H1 (cell line): ENCODE results near the gene ITSN1. TPM values are rescaled to one million over a fixed set of nuclear protein-coding genes. Genes with fewer than 3 reads are reported as not detected.

Experiments
- CTCF ChIA-PET: fragments of 300-600 bp; sonication (Branson Sonifier 250); formaldehyde crosslinking; loops from one replicate; lab custom pipeline; 2021; ENCODE audit not compliant: partially characterized antibody; lab: Charles Lee
- POLR2A ChIA-PET: fragments of 300-600 bp; sonication (Branson Sonifier 250); formaldehyde crosslinking; loops from one replicate; lab custom pipeline; 2021; ENCODE audit warnings: inconsistent platforms; ENCODE audit not compliant: partially characterized antibody; lab: Charles Lee
- DNase-seq, 2 experiments: peaks; one replicate each; pipeline versions ENCODE4 v3.0.0 to v3.0.0-alpha.2; 2010 to 2022; ENCODE audit warnings: low spot score in 2 of 2, low read depth in 1 of 2, mixed read lengths in 1 of 2
- FAIRE-seq: peaks from 2 replicates; lab custom pipeline; 2011; peaks lifted over from hg19 to GRCh38; lab: Jason Lieb, UNC
- H2AFZ ChIP-seq: 2 replicates; pipeline ENCODE4 v1.8.1; 2012; ENCODE audit warnings: low read length, inconsistent platforms
- H2AK5ac ChIP-seq: 2 replicates; pipeline ENCODE4 v1.6.1; 2013; ENCODE audit warnings: low read depth, low read length
- H2BK120ac ChIP-seq: replicated peaks from 2 replicates; pipeline ENCODE3; 2013; ENCODE audit warnings: low read depth, low read length, inconsistent platforms
- H2BK12ac ChIP-seq: 2 replicates; pipeline ENCODE4 v1.6.1; 2013; ENCODE audit warnings: low read depth, low read length
- H2BK15ac ChIP-seq: 2 replicates; pipeline ENCODE4 v1.6.1; 2013; ENCODE audit warnings: low read length
- H2BK20ac ChIP-seq: 2 replicates; pipeline ENCODE4 v1.6.1; 2013; ENCODE audit warnings: low read length
- H2BK5ac ChIP-seq: 2 replicates; pipeline ENCODE4 v1.6.1; 2013; ENCODE audit warnings: low read depth, low read length
- H3K14ac ChIP-seq: 2 replicates; pipeline ENCODE4 v1.6.1; 2013; ENCODE audit warnings: inconsistent platforms; ENCODE audit not compliant: insufficient read length
- H3K18ac ChIP-seq: 2 replicates; pipeline ENCODE4 v1.6.1; 2013; ENCODE audit warnings: low read length; ENCODE audit errors: extremely low read depth
- H3K23ac ChIP-seq: 2 replicates; pipeline ENCODE4 v1.6.1; 2013; ENCODE audit warnings: inconsistent platforms; ENCODE audit not compliant: insufficient read length
- H3K23me2 ChIP-seq: 2 replicates; pipeline ENCODE4 v1.6.1; 2013; ENCODE audit warnings: low read depth, low read length
- H3K27ac ChIP-seq: 2 replicates; pipeline ENCODE4 v1.6.1; 2011; ENCODE audit warnings: low read depth, low read length, inconsistent platforms
- H3K27me3 ChIP-seq, 4 experiments: replicated peaks in 1 of 4; 1 replicate in 1 of 4; 2 replicates in 3 of 4; pipeline versions ENCODE4 v1.6.1 to v1.8.1; 2011 to 2013; ENCODE audit warnings: low read length in 3 of 4, mild to moderate bottlenecking in 3 of 4, inconsistent platforms in 2 of 4, mixed read lengths in 2 of 4, moderate library complexity in 1 of 4; ENCODE audit not compliant: control insufficient read depth in 3 of 4, insufficient read depth in 3 of 4; ENCODE audit errors: extremely low read depth in 1 of 4
- H3K36me3 ChIP-seq, 4 experiments: 2 replicates each; pipeline versions ENCODE4 v1.6.1 to v1.8.1; 2011 to 2013; ENCODE audit warnings: mild to moderate bottlenecking in 4 of 4, low read length in 3 of 4, moderate library complexity in 2 of 4, control low read depth in 1 of 4, inconsistent platforms in 1 of 4; ENCODE audit not compliant: insufficient read depth in 4 of 4, control insufficient read depth in 2 of 4
- H3K4ac ChIP-seq: replicated peaks from 2 replicates; pipeline ENCODE3; 2013; ENCODE audit warnings: low read length, low read depth, mixed read lengths, inconsistent platforms; ENCODE audit not compliant: insufficient read length
- H3K4me1 ChIP-seq, 4 experiments: replicated peaks in 1 of 4; 1 replicate in 1 of 4; 2 replicates in 3 of 4; pipeline versions ENCODE4 v1.6.1 to v1.8.1; 2011 to 2013; ENCODE audit warnings: low read length in 3 of 4, inconsistent platforms in 2 of 4, mixed read lengths in 1 of 4; ENCODE audit not compliant: insufficient read depth in 4 of 4, control insufficient read depth in 3 of 4
- H3K4me2 ChIP-seq, 2 experiments: 2 replicates each; pipeline versions ENCODE4 v1.6.1 to v1.8.1; 2011 to 2013; ENCODE audit warnings: low read depth in 2 of 2, low read length in 2 of 2, control low read depth in 1 of 2, inconsistent platforms in 1 of 2, mild to moderate bottlenecking in 1 of 2; ENCODE audit not compliant: insufficient read depth in 1 of 2
- H3K4me3 ChIP-seq, 4 experiments: fragments of 200-600, 300-600 bp in 1 of 4; sonication (generic), shearing (Covaris generic), sonication (Bioruptor Twin) in 1 of 4; 2 replicates each; pipeline versions ENCODE4 v1.5.1 to v1.8.1; 2011 to 2016; ENCODE audit warnings: low read length in 4 of 4, low read depth in 3 of 4, control low read depth in 2 of 4, inconsistent platforms in 2 of 4, mild to moderate bottlenecking in 2 of 4, mixed read lengths in 1 of 4, moderate library complexity in 1 of 4; ENCODE audit not compliant: insufficient read depth in 2 of 4; ENCODE audit errors: extremely low read depth in 1 of 4
- H3K56ac ChIP-seq: replicated peaks from 2 replicates; pipeline ENCODE3; 2013; ENCODE audit warnings: low read depth, mild to moderate bottlenecking, mixed read lengths, low read length, inconsistent platforms; ENCODE audit not compliant: insufficient read length
- H3K79me1 ChIP-seq: 2 replicates; pipeline ENCODE4 v1.6.1; 2013; ENCODE audit warnings: low read depth, low read length, control low read depth
- H3K79me2 ChIP-seq, 2 experiments: 2 replicates each; pipeline versions ENCODE4 v1.6.1 to v1.8.1; 2012 to 2013; ENCODE audit warnings: low read length in 2 of 2, mild to moderate bottlenecking in 2 of 2, inconsistent platforms in 1 of 2; ENCODE audit not compliant: insufficient read depth in 2 of 2, control insufficient read depth in 1 of 2
- H3K9ac ChIP-seq, 4 experiments: replicated peaks in 1 of 4; 1 replicate in 1 of 4; 2 replicates in 3 of 4; pipeline versions ENCODE4 v1.6.1 to v1.8.1; 2011 to 2013; ENCODE audit warnings: low read depth in 3 of 4, low read length in 3 of 4, control low read depth in 2 of 4, mild to moderate bottlenecking in 2 of 4, moderate library complexity in 2 of 4, inconsistent platforms in 1 of 4; ENCODE audit errors: extremely low read depth in 1 of 4
- H3K9me3 ChIP-seq, 2 experiments: 2 replicates each; pipeline versions ENCODE4 v1.6.1 to v1.8.1; 2012 to 2013; ENCODE audit warnings: mild to moderate bottlenecking in 2 of 2, moderate library complexity in 2 of 2, control low read depth in 1 of 2, inconsistent platforms in 1 of 2, low read depth in 1 of 2, low read length in 1 of 2, mixed read lengths in 1 of 2; ENCODE audit not compliant: insufficient read depth in 2 of 2
- H4K20me1 ChIP-seq, 2 experiments: replicated peaks in 1 of 2; 2 replicates each; pipeline versions ENCODE3 to v1.8.1; 2011 to 2013; ENCODE audit warnings: inconsistent platforms in 2 of 2, low read length in 2 of 2, mild to moderate bottlenecking in 1 of 2; ENCODE audit not compliant: insufficient read depth in 2 of 2, control insufficient read depth in 1 of 2
- H4K5ac ChIP-seq: 2 replicates; pipeline ENCODE4 v1.6.1; 2013; ENCODE audit warnings: low read length, low read depth, mixed read lengths, inconsistent platforms; ENCODE audit not compliant: insufficient read length
- H4K8ac ChIP-seq: 2 replicates; pipeline ENCODE4 v1.8.0; 2013; ENCODE audit warnings: mild to moderate bottlenecking, moderate library complexity, low read length, inconsistent platforms; ENCODE audit not compliant: insufficient read depth; ENCODE audit errors: extremely low read depth
- H4K91ac ChIP-seq: replicated peaks from 2 replicates; pipeline ENCODE3; 2013; ENCODE audit warnings: low read length, mixed read lengths, inconsistent platforms; ENCODE audit not compliant: insufficient read length
- BACH1 ChIP-seq: IDR thresholded peaks from 2 replicates; pipeline ENCODE4 v1.6.1; 2012; ENCODE audit warnings: low read length, improper control_type of control experiment
- BRCA1 ChIP-seq: IDR thresholded peaks from 2 replicates; pipeline ENCODE4 v1.6.1; 2012; ENCODE audit warnings: low read depth, low read length, improper control_type of control experiment
- CEBPB ChIP-seq: IDR thresholded peaks from 2 replicates; pipeline ENCODE4 v1.6.1; 2012; ENCODE audit warnings: low read depth, low read length
- CHD1 ChIP-seq: IDR thresholded peaks from 2 replicates; pipeline ENCODE4 v1.6.1; 2012; ENCODE audit warnings: low read depth, low read length, improper control_type of control experiment
- GABPA ChIP-seq: IDR thresholded peaks from 2 replicates; pipeline ENCODE4 v1.6.1; 2011; ENCODE audit warnings: mild to moderate bottlenecking, low read length, moderate library complexity, borderline replicate concordance; ENCODE audit not compliant: insufficient read depth
- GTF2F1 ChIP-seq: IDR thresholded peaks from 2 replicates; pipeline ENCODE4 v1.6.1; 2012; ENCODE audit warnings: low read depth, low read length, improper control_type of control experiment, borderline replicate concordance
- KDM4A ChIP-seq: IDR thresholded peaks from one replicate; pipeline ENCODE4 v1.7.1; 2012; ENCODE audit warnings: low read depth, mild to moderate bottlenecking, moderate library complexity, low read length, inconsistent platforms; ENCODE audit not compliant: severe bottlenecking
- KDM5A ChIP-seq: fragments of 200-600 bp; IDR thresholded peaks from 2 replicates; pipeline ENCODE4 v1.7.1; 2012; ENCODE audit warnings: mild to moderate bottlenecking, low read length, inconsistent platforms, mixed read lengths
- POU5F1 ChIP-seq: IDR thresholded peaks from 2 replicates; pipeline ENCODE4 v1.6.1; 2011; ENCODE audit warnings: low read depth, mild to moderate bottlenecking, low read length, moderate library complexity
- RAD21 ChIP-seq, 2 experiments: IDR thresholded peaks in 1 of 2; conservative IDR thresholded peaks in 1 of 2; 2 replicates each; pipeline ENCODE4 v1.6.1; 2011; ENCODE audit warnings: low read depth in 2 of 2, low read length in 2 of 2, improper control_type of control experiment in 1 of 2, inconsistent platforms in 1 of 2, mild to moderate bottlenecking in 1 of 2, moderate library complexity in 1 of 2
- RNF2 ChIP-seq: fragments of 200-900, 300-1000 bp; sonication (generic); IDR thresholded peaks from 2 replicates; pipeline ENCODE4 v1.7.1; 2016; ENCODE audit warnings: borderline replicate concordance, low read depth, mild to moderate bottlenecking, antibody characterized with exemption, low read length; ENCODE audit not compliant: poor library complexity, severe bottlenecking; ENCODE audit errors: missing control alignments
- SIRT6 ChIP-seq: IDR thresholded peaks from one replicate; pipeline ENCODE4 v1.7.1; 2012; ENCODE audit warnings: low read length, inconsistent platforms
- TAF1 ChIP-seq: IDR thresholded peaks from 2 replicates; pipeline ENCODE4 v1.6.1; 2011; ENCODE audit warnings: mild to moderate bottlenecking, low read depth, low read length
- polyA plus RNA-seq, 7 experiments: library from polyadenylated mRNA; depleted of rRNA in 3 of 7; stranded (reverse) in 5 of 7; unstranded in 2 of 7; fragments of >200 nt in 5 of 7; fragments of 200-250 nt in 2 of 7; gene quantifications; 1 replicate in 5 of 7; 2 replicates in 1 of 7; 4 replicates in 1 of 7; pipeline versions ENCODE4 v1.2.1 to v1.2.3, GENCODE V29; 2011 to 2013; ENCODE audit warnings: missing spikeins in 2 of 7, mixed read lengths in 2 of 7
- total RNA-seq: library from RNA; stranded (reverse); fragmentation: NEBNext Ultra II Directional; extraction: Animal tissue kit (Norgen Biotek cat#: 25700); gene quantifications from 2 replicates; pipeline ENCODE4 v1.2.1, GENCODE V29; 2021
- TF ChIP-seq, protein P1 (sequence below): IDR thresholded peaks from 2 replicates; pipeline ENCODE4 v1.6.1; 2012; ENCODE audit warnings: low read length, inconsistent platforms

ITSN1 gene
- total and polyA plus RNA-seq, 2 of the 8 experiments (the other 6 are each of a cell fraction or from before 2014, with no cell fraction given), result 60.8 to 78.1 TPM

DNA sequence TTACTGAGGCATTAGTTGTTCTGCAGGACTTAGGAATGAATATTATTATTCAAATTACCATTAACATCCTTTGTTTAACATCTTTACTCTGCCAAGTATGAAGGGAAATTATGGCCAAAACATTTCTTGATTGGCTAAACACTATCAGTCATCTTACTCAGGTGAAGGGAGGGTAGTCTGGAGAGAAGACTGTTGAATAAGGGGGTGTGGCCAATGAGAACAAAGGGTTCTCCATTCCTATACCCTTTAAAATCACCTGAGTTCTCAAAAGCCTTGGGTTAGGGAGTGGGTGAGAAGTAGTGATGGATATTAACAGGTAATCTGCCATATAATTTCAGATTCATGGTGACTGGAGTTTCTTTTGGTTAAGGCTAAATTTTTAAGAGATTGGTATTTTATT is 20.0 kb upstream of the ITSN1 start:
- Histone ChIP-seq H3K23ac (no peak overlapping the region), H2BK12ac (no peak overlapping the region), H3K27ac (no peak overlapping the region), H3K18ac (no peak overlapping the region), H3K4me3 (no peak overlapping the region), H3K4me2 (no peak overlapping the region), H2BK120ac (no peak overlapping the region), H2AK5ac (no peak overlapping the region), H3K4ac (no peak overlapping the region), H4K5ac (no peak overlapping the region), H3K56ac (no peak overlapping the region), H3K9ac (no peak overlapping the region), H2BK15ac (no peak overlapping the region), H4K20me1 (no peaks in the 10 kb centered on the region), H3K4me1 (no peaks in the 10 kb centered on the region), H3K14ac (no peak overlapping the region), H3K9me3 (no peaks in the 10 kb centered on the region), H2AFZ (no peak overlapping the region), H4K91ac (no peak overlapping the region), H4K8ac (no peak overlapping the region), H3K27me3 (no peaks in the 10 kb centered on the region), H2BK5ac (no peak overlapping the region), H3K79me2 (no peaks in the 10 kb centered on the region), H2BK20ac (no peak overlapping the region), H3K36me3 (peaks cover 0 to 3% (median 0%) of the 10 kb centered on the region in 4 experiments; a peak in 1 of 8 replicates), H3K79me1 (no peaks in the 10 kb centered on the region), H3K23me2 (no peaks in the 10 kb centered on the region)
- CTCF ChIA-PET, result interaction anchor here (0.6 kb wide), 1 partner anchor 699 kb away, joined by 3 read pairs; no protein-coding TSS in a partner anchor
- FAIRE-seq (peak; percentile 84), DNase-seq (no peak)
- POLR2A ChIA-PET, result no interaction called here
- TF ChIP-seq, protein P1, sequence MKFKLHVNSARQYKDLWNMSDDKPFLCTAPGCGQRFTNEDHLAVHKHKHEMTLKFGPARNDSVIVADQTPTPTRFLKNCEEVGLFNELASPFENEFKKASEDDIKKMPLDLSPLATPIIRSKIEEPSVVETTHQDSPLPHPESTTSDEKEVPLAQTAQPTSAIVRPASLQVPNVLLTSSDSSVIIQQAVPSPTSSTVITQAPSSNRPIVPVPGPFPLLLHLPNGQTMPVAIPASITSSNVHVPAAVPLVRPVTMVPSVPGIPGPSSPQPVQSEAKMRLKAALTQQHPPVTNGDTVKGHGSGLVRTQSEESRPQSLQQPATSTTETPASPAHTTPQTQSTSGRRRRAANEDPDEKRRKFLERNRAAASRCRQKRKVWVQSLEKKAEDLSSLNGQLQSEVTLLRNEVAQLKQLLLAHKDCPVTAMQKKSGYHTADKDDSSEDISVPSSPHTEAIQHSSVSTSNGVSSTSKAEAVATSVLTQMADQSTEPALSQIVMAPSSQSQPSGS, result no peak
- no peak for TF ChIP-seq SIRT6
- no peak for TF ChIP-seq GTF2F1
- TF ChIP-seq GABPA, result no peak
- no peak for TF ChIP-seq CEBPB
- no peak for TF ChIP-seq RNF2
- no peak for TF ChIP-seq BACH1
- TF ChIP-seq KDM4A, result no peak
- TF ChIP-seq RAD21 (IDR thresholded peaks at IDR 0.05 in 1 of 2, conservative IDR thresholded peaks at IDR 0.05 in 1 of 2; ENCODE audit: low read depth in 2 of 2, low read length in 2 of 2), result no peak
- TF ChIP-seq BRCA1, result no peak
- TF ChIP-seq TAF1, result no peak
- no peak for TF ChIP-seq POU5F1
- TF ChIP-seq KDM5A, result no peak
- TF ChIP-seq CHD1, result no peak
